Heart left ventricle (tissue), 16 donors: ENCODE results near the gene E4F1. TPM values are rescaled to one million over a fixed set of nuclear protein-coding genes. Genes with fewer than 3 reads are reported as not detected.

Experiments used
- ATAC-seq, 4 donors: fragments of 200-7000 bp; cut with Tn5 transposase; one replicate each; pipeline ENCODE4 v1.9.1; 2020 to 2022; ENCODE audit warnings: moderate library complexity in 4 of 4, mild to moderate bottlenecking in 3 of 4, moderate number of reproducible peaks in 1 of 4
- DNase-seq, 5 donors: peaks; one replicate each; pipeline ENCODE4 v3.0.0-alpha.2; 2020
- H3K27ac ChIP-seq, 12 donors: fragments of 200-600 bp; sonication (generic) in 4 of 12; one replicate each; pipeline versions ENCODE4 v1.5.0 to v1.8.0; 2016 to 2022; ENCODE audit warnings: mild to moderate bottlenecking in 2 of 12
- H3K27me3 ChIP-seq, 9 donors: fragments of 200-600 bp; sonication (generic) in 2 of 9; one replicate each; pipeline versions ENCODE4 v1.5.1 to v1.8.0; 2016 to 2022; ENCODE audit warnings: mild to moderate bottlenecking in 3 of 9
- H3K36me3 ChIP-seq, 9 donors: fragments of 200-600 bp; sonication (generic) in 2 of 9; one replicate each; pipeline versions ENCODE4 v1.5.0 to v1.8.0; 2018 to 2022; ENCODE audit warnings: mild to moderate bottlenecking in 2 of 9
- H3K4me1 ChIP-seq, 12 donors: fragments of 200-600 bp; sonication (generic) in 4 of 12; one replicate each; pipeline versions ENCODE4 v1.5.0 to v1.8.0; 2016 to 2022; ENCODE audit warnings: mild to moderate bottlenecking in 3 of 12
- H3K4me3 ChIP-seq, 12 donors: fragments of 200-600 bp; sonication (generic) in 4 of 12; one replicate each; pipeline versions ENCODE4 v1.5.0 to v1.8.0; 2017 to 2022; ENCODE audit warnings: mild to moderate bottlenecking in 9 of 12, moderate library complexity in 4 of 12
- H3K9me3 ChIP-seq, 12 donors: fragments of 200-600 bp; sonication (generic) in 4 of 12; one replicate each; pipeline versions ENCODE4 v1.5.0 to v1.8.0; 2016 to 2022; ENCODE audit warnings: mild to moderate bottlenecking in 1 of 12
- POLR2A ChIP-seq, 2 donors: fragments of 450-650 bp; IDR thresholded peaks; one replicate each; pipeline ENCODE4 v1.6.1; 2017; ENCODE audit warnings: antibody characterized with exemption in 2 of 2, mild to moderate bottlenecking in 2 of 2, moderate library complexity in 2 of 2
- WGBS, 4 donors: extraction: QIAGEN DNeasy Blood & Tissue Kit in 2 of 4; methylation state at CpG; one replicate each; pipeline versions ENCODE4 v1.1.5 to v1.1.7; 2013 to 2018; 5-methylcytosine and 5-hydroxymethylcytosine counted together
- intact Hi-C, 10 donors: fragments of 100-400 bp; cut with DNase I; formaldehyde crosslinking; loops; one replicate each; pipeline versions ENCODE4 v1.11.1 to v1.14.2; 2022
- microRNA counts, 2 donors: library from miRNA; unstranded; fragments of <30 nt; microRNA quantifications; one replicate each; lab custom pipeline; 2016
- microRNA-seq, 4 donors: library from miRNA; unstranded; fragments of <30 nt; microRNA quantifications; one replicate each; pipeline versions ENCODE4 to v1.2.0, GENCODE V29; 2017 to 2020
- polyA plus RNA-seq, 2 donors: library from polyadenylated mRNA; stranded (reverse); fragments of 200-250 nt; gene quantifications; one replicate each; pipeline ENCODE4 v1.2.3, GENCODE V29; 2013
- total RNA-seq, 9 donors: library from RNA; depleted of rRNA in 2 of 9; stranded (reverse); fragments of >200 nt in 2 of 9; fragmentation: NEBNext Ultra II Directional in 3 of 9; extraction: Animal tissue kit (Norgen Biotek cat#: 25700) in 3 of 9; gene quantifications; one replicate each; pipeline versions ENCODE4 v1.1.0 to v1.2.4, GENCODE V29; 2016 to 2023
- TF ChIP-seq, protein P1 (sequence below), 12 donors: fragments of 200-600 bp; sonication (generic) in 4 of 12; IDR thresholded peaks; one replicate each; pipeline versions ENCODE4 v1.5.0 to v1.8.0; 2018 to 2022; ENCODE audit warnings: antibody characterized with exemption in 12 of 12, mild to moderate bottlenecking in 5 of 12
- donor health status: ischemic (EF 13 %, LVEDD 7.1; RV severe dilation, severe dysfunction).
- donor health status: healthy with polysubstance abuse.
- donor health status: DM: no; HTN: yes; CAD: no.
- donor health status: DM: no; HTN: no; CAD: no.
- donor health status: ischemic (EF 25% LVEDD 6.9; RV normal size, moderate dysfunction).
- donor health status: ischemic (EF 25% LVEDD 5.7; RV mildly dilated, moderate dysfunction).
- donor health status: healthy.
- donor health status: DM: yes; HTN: yes; CAD: no.
- donor health status: ischemic (EF 35%, LVEDD 5.7; RV mildly dilated, moderate dysfunction).
- donor health status: nonischemic (EF 11% LVEDD 7.7; RV severe dilation, severe dysfunction).
- donor health status: DM: yes; HTN: yes; CAD: no.
- donor health status: PGD.
- donor health status: ischemic (EF 29% LVEDD 5.4; RV normal size, mild dysfunction).
- donor health status: nonischemic (EF 23%, LVEDD 6.1; RV moderate dilation, normal function).

Gene E4F1
- total and polyA plus RNA-seq, 11 donors: 8.4 to 27.3 (median 12.7) TPM

DNA sequence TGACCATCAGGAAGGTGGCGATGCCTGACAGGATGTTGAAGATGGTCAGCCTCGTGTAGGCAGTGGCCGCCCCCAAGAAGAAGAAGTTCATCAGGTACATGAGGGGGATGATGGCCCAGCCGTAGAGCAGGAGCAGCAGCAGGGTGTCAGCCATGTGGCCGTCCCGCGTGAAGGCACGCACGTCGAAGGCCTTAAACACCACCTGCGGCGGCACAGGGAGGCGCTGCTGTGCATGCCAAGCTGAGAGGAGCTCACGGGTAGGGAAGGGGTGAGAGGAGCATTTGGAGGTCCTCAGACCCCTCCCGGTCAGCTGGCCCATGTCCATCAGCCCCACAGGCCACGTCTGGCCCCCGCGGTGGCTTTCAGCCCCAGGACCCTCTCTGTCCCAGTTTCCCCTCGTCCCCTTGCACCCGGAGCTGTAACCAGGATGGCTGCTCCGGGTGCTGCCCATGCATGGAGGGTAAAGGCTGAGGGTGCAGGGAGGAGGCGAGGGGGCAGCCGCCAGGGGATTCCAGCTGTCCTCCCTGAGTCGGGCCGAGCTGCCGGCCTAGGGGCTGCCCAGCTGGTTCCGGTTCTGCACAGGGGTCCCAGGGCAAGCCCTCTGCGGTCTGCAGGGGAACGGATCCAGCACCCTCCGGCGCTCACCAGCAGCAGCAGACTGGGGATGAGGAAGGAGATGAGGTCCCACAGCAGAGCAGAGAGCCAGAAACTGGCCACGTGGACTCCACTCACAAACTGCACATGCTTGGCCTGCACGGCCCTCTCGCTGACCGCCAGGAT, 61.6 kb downstream of the E4F1 start:
- TF ChIP-seq POLR2A (IDR thresholded peaks at IDR 0.05): no peak
- TF ChIP-seq, protein P1, sequence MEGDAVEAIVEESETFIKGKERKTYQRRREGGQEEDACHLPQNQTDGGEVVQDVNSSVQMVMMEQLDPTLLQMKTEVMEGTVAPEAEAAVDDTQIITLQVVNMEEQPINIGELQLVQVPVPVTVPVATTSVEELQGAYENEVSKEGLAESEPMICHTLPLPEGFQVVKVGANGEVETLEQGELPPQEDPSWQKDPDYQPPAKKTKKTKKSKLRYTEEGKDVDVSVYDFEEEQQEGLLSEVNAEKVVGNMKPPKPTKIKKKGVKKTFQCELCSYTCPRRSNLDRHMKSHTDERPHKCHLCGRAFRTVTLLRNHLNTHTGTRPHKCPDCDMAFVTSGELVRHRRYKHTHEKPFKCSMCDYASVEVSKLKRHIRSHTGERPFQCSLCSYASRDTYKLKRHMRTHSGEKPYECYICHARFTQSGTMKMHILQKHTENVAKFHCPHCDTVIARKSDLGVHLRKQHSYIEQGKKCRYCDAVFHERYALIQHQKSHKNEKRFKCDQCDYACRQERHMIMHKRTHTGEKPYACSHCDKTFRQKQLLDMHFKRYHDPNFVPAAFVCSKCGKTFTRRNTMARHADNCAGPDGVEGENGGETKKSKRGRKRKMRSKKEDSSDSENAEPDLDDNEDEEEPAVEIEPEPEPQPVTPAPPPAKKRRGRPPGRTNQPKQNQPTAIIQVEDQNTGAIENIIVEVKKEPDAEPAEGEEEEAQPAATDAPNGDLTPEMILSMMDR (IDR thresholded peaks at IDR 0.05): no peak
- Histone ChIP-seq H3K36me3 (peaks cover 0 to 62% (median 11%) of the 10 kb centered on the region in 9 donors), H3K27ac (no peak overlapping the region), H3K9me3 (no peaks in the 10 kb centered on the region), H3K27me3 (no peaks in the 10 kb centered on the region), H3K4me3 (no peak overlapping the region), H3K4me1 (no peaks in the 10 kb centered on the region)
- ATAC-seq (no peak), DNase-seq (no peak)
- intact Hi-C loops: no loop called here
- 90 to 94% (median 92%) methylated on average over 34 to 35 of the region's 35 CpGs for WGBS, 4 donors

MicroRNA genes within 50 kb of the gene (microRNA counts, 767-probe panel; counts per million panel counts)
- microRNA hsa-miR-940 (lab: Ali Mortazavi, UCI): 0 to 71.6 counts per million in 2 donors

Small RNAs within 50 kb of the gene (microRNA-seq; reads per million reads assigned to microRNA genes)
- gene MIR3677 (0 to 0.41 (median 0) reads per million in 4 donors), gene MIR4717 (0 reads per million in 4 donors)

Other genes with a start within 250 kb of the E4F1 start
- not detected for gene NOXO1, start 242.1 kb upstream of the E4F1 start, total RNA-seq
- gene NOXO1, start 242.1 kb upstream of the E4F1 start, polyA plus RNA-seq: under 1 TPM; 0.06 to 0.15 TPM
- 10 to 100 TPM; 18.0 to 29.9 (median 23.5) TPM for gene GFER, start 239.4 kb upstream of the E4F1 start, total RNA-seq
- gene GFER, start 239.4 kb upstream of the E4F1 start, polyA plus RNA-seq: 10 to 100 TPM; 36.6 to 51.1 TPM
- gene SYNGR3, start 233.6 kb upstream of the E4F1 start, total RNA-seq: 1 to 10 TPM in 3 of 9 donors, under 1 TPM in 6; 0.19 to 1.3 (median 0.86) TPM
- 1 to 10 TPM in 1 of 2 donors, under 1 TPM in 1; 0.53 to 2.7 TPM for gene SYNGR3, start 233.6 kb upstream of the E4F1 start, polyA plus RNA-seq
- gene ZNF598, start 213.8 kb upstream of the E4F1 start, total RNA-seq: 10 to 100 TPM; 10.9 to 47.4 (median 17.0) TPM
- gene ZNF598, start 213.8 kb upstream of the E4F1 start, polyA plus RNA-seq: 10 to 100 TPM in 1 of 2 donors, 1 to 10 TPM in 1; 9.4 to 33.8 TPM
- gene NPW, start 203.8 kb upstream of the E4F1 start, total RNA-seq: under 1 TPM in 1 of 9 donors, not detected in 8; 0.69 TPM
- under 1 TPM in 1 of 2 donors, not detected in 1; 0.19 TPM for gene NPW, start 203.8 kb upstream of the E4F1 start, polyA plus RNA-seq
- 100 to 1,000 TPM; 124 to 496 (median 227) TPM for gene NHERF2, start 196.7 kb upstream of the E4F1 start, total RNA-seq
- gene NHERF2, start 196.7 kb upstream of the E4F1 start, polyA plus RNA-seq: 100 to 1,000 TPM; 213 to 396 TPM
- gene NTHL1, start 175.8 kb upstream of the E4F1 start, total RNA-seq: 10 to 100 TPM in 7 of 9 donors, 1 to 10 TPM in 2; 9.0 to 25.0 (median 11.7) TPM
- gene NTHL1, start 175.8 kb upstream of the E4F1 start, polyA plus RNA-seq: 10 to 100 TPM; 13.1 to 32.3 TPM
- 10 to 100 TPM; 48.4 to 94.5 (median 70.4) TPM for gene TSC2, start 175.6 kb upstream of the E4F1 start, total RNA-seq
- 10 to 100 TPM; 33.3 to 44.8 TPM for gene TSC2, start 175.6 kb upstream of the E4F1 start, polyA plus RNA-seq
- 100 to 1,000 TPM in 6 of 9 donors, 10 to 100 TPM in 3; 64.9 to 441 (median 110) TPM for gene PKD1, start 87.7 kb upstream of the E4F1 start, total RNA-seq
- 100 to 1,000 TPM in 1 of 2 donors, 10 to 100 TPM in 1; 90.6 to 105 TPM for gene PKD1, start 87.7 kb upstream of the E4F1 start, polyA plus RNA-seq
- 1 to 10 TPM in 4 of 9 donors, under 1 TPM in 5; 0.36 to 5.0 (median 0.75) TPM for gene RAB26, start 75.0 kb upstream of the E4F1 start, total RNA-seq
- gene RAB26, start 75.0 kb upstream of the E4F1 start, polyA plus RNA-seq: 1 to 10 TPM in 1 of 2 donors, under 1 TPM in 1; 0.28 to 3.3 TPM
- gene TRAF7, start 67.8 kb upstream of the E4F1 start, total RNA-seq: 10 to 100 TPM; 20.2 to 40.2 (median 27.0) TPM
- 10 to 100 TPM; 12.2 to 39.5 TPM for gene TRAF7, start 67.8 kb upstream of the E4F1 start, polyA plus RNA-seq
- 1 to 10 TPM in 8 of 9 donors, under 1 TPM in 1; 0.77 to 7.0 (median 2.1) TPM for gene CASKIN1, start 27.0 kb upstream of the E4F1 start, total RNA-seq
- 1 to 10 TPM in 1 of 2 donors, under 1 TPM in 1; 0.37 to 4.0 TPM for gene CASKIN1, start 27.0 kb upstream of the E4F1 start, polyA plus RNA-seq
- gene MLST8, start 18.1 kb upstream of the E4F1 start, total RNA-seq: 10 to 100 TPM; 19.8 to 49.0 (median 22.8) TPM
- gene MLST8, start 18.1 kb upstream of the E4F1 start, polyA plus RNA-seq: 10 to 100 TPM; 28.5 to 42.3 TPM
- gene BRICD5, start 12.7 kb upstream of the E4F1 start, total RNA-seq: 10 to 100 TPM in 2 of 9 donors, 1 to 10 TPM in 7; 1.7 to 11.7 (median 5.5) TPM
- gene BRICD5, start 12.7 kb upstream of the E4F1 start, polyA plus RNA-seq: 1 to 10 TPM; 3.8 to 7.6 TPM
- 10 to 100 TPM; 19.6 to 44.0 (median 33.8) TPM for gene PGP, start 8.8 kb upstream of the E4F1 start, total RNA-seq
- gene PGP, start 8.8 kb upstream of the E4F1 start, polyA plus RNA-seq: 10 to 100 TPM; 24.6 to 31.7 TPM
- under 1 TPM in 7 of 9 donors, not detected in 2; 0.12 to 0.51 (median 0.34) TPM for gene DNASE1L2, start 12.9 kb downstream of the E4F1 start, total RNA-seq
- under 1 TPM; 0.18 to 0.50 TPM for gene DNASE1L2, start 12.9 kb downstream of the E4F1 start, polyA plus RNA-seq
- 100 to 1,000 TPM in 8 of 9 donors, 10 to 100 TPM in 1; 84.6 to 178 (median 142) TPM for gene ECI1, start 28.0 kb downstream of the E4F1 start, total RNA-seq
- gene ECI1, start 28.0 kb downstream of the E4F1 start, polyA plus RNA-seq: 100 to 1,000 TPM; 146 to 340 TPM
- gene RNPS1, start 44.5 kb downstream of the E4F1 start, total RNA-seq: 100 to 1,000 TPM; 100 to 154 (median 120) TPM
- gene RNPS1, start 44.5 kb downstream of the E4F1 start, polyA plus RNA-seq: 100 to 1,000 TPM in 1 of 2 donors, 10 to 100 TPM in 1; 73.9 to 193 TPM
- 10 to 100 TPM in 5 of 9 donors, 1 to 10 TPM in 4; 8.0 to 16.5 (median 10.0) TPM for gene ABCA3, start 117.1 kb downstream of the E4F1 start, total RNA-seq
- gene ABCA3, start 117.1 kb downstream of the E4F1 start, polyA plus RNA-seq: 1 to 10 TPM; 6.7 to 8.8 TPM
- gene CCNF, start 205.9 kb downstream of the E4F1 start, total RNA-seq: 1 to 10 TPM in 7 of 9 donors, under 1 TPM in 2; 0.67 to 6.0 (median 1.6) TPM
- gene CCNF, start 205.9 kb downstream of the E4F1 start, polyA plus RNA-seq: 1 to 10 TPM in 1 of 2 donors, under 1 TPM in 1; 0.38 to 1.6 TPM
- 1 to 10 TPM in 5 of 9 donors, under 1 TPM in 3, not detected in 1; 0.60 to 4.9 (median 1.2) TPM for gene TEDC2, start 236.5 kb downstream of the E4F1 start, total RNA-seq
- 1 to 10 TPM in 1 of 2 donors, under 1 TPM in 1; 0.46 to 3.1 TPM for gene TEDC2, start 236.5 kb downstream of the E4F1 start, polyA plus RNA-seq
- gene NTN3, start 247.7 kb downstream of the E4F1 start, total RNA-seq: under 1 TPM in 6 of 9 donors, not detected in 3; 0.09 to 0.50 (median 0.20) TPM
- not detected for gene NTN3, start 247.7 kb downstream of the E4F1 start, polyA plus RNA-seq